ENCODE measurements around the gene ZNF429.
"Not testable (repeated sequence)": the region's sequence is repeated elsewhere in the genome, so short reads cannot be mapped to it uniquely, and the experiment has no call there.

Gene ZNF429

GRCh38 chr19:21487969-21488368 lies 17.4 kb upstream of the ZNF429 start:
- TF ChIP-seq CTCF (IDR thresholded peaks at IDR 0.05; ENCODE audit: insufficient read depth, low read depth, low read length, missing control alignments): no peak
- no peak overlapping the region for H3K4me3 ChIP-seq (ENCODE audit: low read length)
- DNase-seq (ENCODE audit: low read depth): no peak

GRCh38 chr19:21491146-21491545 lies 14.3 kb upstream of the ZNF429 start:
- no peak overlapping the region for H3K4me3 ChIP-seq (ENCODE audit: low read length)
- no peak for TF ChIP-seq CTCF (IDR thresholded peaks at IDR 0.05; ENCODE audit: insufficient read depth, low read depth, low read length, missing control alignments)
- DNase-seq (ENCODE audit: low read depth): peak; percentile 25

GRCh38 chr19:21492947-21493906 lies 12.2 kb upstream of the ZNF429 start:
- DNase-seq (ENCODE audit: low read depth): no peak
- H3K4me3 ChIP-seq (ENCODE audit: low read length): no peak overlapping the region
- TF ChIP-seq CTCF (IDR thresholded peaks at IDR 0.05; ENCODE audit: insufficient read depth, low read depth, low read length, missing control alignments): no peak

GRCh38 chr19:21496876-21497275 lies 8.5 kb upstream of the ZNF429 start:
- no peak overlapping the region for H3K4me3 ChIP-seq (ENCODE audit: low read length)
- no peak for DNase-seq (ENCODE audit: low read depth)
- no peak for TF ChIP-seq CTCF (IDR thresholded peaks at IDR 0.05; ENCODE audit: insufficient read depth, low read depth, low read length, missing control alignments)

GRCh38 chr19:21498651-21499050 lies 6.8 kb upstream of the ZNF429 start:
- no peak for TF ChIP-seq CTCF (IDR thresholded peaks at IDR 0.05; ENCODE audit: insufficient read depth, low read depth, low read length, missing control alignments)
- no peak overlapping the region for H3K4me3 ChIP-seq (ENCODE audit: low read length)
- no peak for DNase-seq (ENCODE audit: low read depth)

GRCh38 chr19:21508198-21508597 lies 2.8 kb downstream of the ZNF429 start:
- H3K4me3 ChIP-seq (ENCODE audit: low read length): no peak overlapping the region
- no peak for TF ChIP-seq CTCF (IDR thresholded peaks at IDR 0.05; ENCODE audit: insufficient read depth, low read depth, low read length, missing control alignments)
- DNase-seq (ENCODE audit: low read depth): no peak

GRCh38 chr19:21511058-21511457 lies 5.7 kb downstream of the ZNF429 start:
- DNase-seq (ENCODE audit: low read depth); H3K4me3 ChIP-seq (ENCODE audit: low read length): not testable (repeated sequence)

GRCh38 chr19:21512609-21513008 lies 7.2 kb downstream of the ZNF429 start:
- H3K4me3 ChIP-seq (ENCODE audit: low read length); DNase-seq (ENCODE audit: low read depth): not testable (repeated sequence)

Measured in epithelial cell of esophagus (primary cell).